Inflammatory macrophage treated with lipopolysaccharide for 1 hour (primary cell): Measurements from ENCODE around the gene HILPDA.

Source experiments
- DNase-seq, 2 donors: peaks; one replicate each; pipeline ENCODE4 v3.0.0-alpha.2; 2020 to 2022

The HILPDA gene, protein sequence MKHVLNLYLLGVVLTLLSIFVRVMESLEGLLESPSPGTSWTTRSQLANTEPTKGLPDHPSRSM

GRCh38 chr7:128455543-128456254 lies at the start of gene HILPDA:
TSS of gene HILPDA (plus strand) at chr7:128455878. CDS start at chr7:128457269, 1,391 bp downstream.
- DNase-seq = peak; percentile 97

- DNase-seq = peak; percentile 84 to 89
Measured at GRCh38 chr7:128406314-128407232, 49.1 kb upstream of the HILPDA start.

DNA sequence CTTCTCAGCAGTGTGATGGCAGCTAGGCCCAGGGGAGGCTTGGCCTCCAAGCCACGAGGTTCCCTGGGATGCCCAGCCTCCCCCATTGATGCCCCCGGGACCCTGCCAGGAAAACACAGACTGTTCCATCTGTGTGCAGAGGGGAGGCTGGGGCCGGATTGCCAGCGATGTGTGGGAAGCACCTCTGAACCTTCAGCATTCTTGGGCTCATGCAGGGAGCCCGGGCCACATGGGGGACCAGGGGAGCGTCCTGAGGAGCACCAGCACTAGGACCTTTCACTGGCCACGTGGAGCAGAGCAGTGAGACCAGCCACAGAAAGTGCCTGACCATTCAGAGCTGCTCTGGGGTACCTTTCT lies 48.5 kb upstream of the HILPDA start:
- DNase-seq = no peak

- DNase-seq = no peak
Measured at GRCh38 chr7:128407751-128408708, 47.6 kb upstream of the HILPDA start.

- no peak for DNase-seq
Measured at GRCh38 chr7:128408709-128409595, 46.7 kb upstream of the HILPDA start.

DNA sequence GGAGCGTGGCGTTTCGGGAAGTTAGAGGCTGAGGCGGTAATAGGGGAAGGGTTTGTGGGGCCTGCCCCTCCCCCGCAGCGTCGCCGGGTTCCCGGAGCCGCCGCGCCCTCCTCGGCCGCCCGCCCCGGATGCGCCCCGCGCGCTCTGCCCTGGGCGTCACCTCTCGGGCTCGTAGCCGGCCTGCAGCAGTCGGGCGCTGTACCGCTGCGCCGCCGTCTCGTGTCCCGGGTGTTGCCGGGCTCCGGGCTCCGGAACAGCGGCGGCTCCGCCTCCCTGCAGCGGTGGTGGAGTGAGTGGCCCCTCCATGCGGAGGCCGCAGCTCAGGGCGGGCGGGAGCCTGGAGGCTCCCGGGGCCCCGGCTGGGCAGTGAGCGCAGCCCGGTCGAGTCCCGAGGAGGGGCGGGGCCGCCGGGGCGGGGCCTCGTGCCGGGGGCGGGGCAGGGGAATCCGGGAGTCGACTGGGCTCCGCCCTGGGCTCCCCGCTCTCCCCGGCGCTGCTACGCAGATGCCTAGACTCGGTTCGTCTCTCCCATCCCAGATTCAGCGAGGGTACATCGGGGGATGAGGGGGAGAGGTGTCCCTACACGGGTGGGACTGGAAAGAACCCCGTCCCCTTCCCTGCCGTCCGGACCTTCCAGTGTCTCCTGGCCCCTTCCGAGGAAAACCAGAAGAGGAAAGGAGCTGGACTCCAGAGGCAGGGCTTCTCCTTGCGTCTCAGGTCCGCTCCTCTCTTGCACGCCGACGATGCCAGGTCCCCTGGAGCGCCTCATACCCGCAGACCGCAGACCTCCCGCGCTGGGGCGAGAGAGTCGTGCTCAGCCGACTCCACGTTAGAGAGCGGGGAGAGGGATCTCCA lies 45.9 kb upstream of the HILPDA start, which contains the start of gene IMPDH1:
Gene IMPDH1 (minus strand): TSS at position 387 of the 855 bp plus-strand sequence. CDS start 81 bp downstream, at position 306.
- DNase-seq = peak; percentile 81 to 86

DNA sequence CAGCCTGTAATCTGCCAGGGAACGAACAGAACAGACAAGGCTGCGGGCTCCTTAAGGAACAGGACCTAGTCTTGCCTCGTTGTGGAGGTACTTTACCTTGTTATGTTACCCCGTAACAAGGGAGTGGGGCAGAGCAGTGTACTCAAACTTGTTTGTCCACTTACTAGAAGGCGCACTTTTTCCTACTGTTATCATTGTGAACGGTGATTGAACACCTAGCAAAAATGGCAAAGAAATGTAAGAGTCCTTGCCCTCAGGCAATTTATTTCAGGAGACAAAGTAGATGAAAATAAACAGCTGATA lies 45.3 kb upstream of the HILPDA start:
- no peak for DNase-seq

DNA sequence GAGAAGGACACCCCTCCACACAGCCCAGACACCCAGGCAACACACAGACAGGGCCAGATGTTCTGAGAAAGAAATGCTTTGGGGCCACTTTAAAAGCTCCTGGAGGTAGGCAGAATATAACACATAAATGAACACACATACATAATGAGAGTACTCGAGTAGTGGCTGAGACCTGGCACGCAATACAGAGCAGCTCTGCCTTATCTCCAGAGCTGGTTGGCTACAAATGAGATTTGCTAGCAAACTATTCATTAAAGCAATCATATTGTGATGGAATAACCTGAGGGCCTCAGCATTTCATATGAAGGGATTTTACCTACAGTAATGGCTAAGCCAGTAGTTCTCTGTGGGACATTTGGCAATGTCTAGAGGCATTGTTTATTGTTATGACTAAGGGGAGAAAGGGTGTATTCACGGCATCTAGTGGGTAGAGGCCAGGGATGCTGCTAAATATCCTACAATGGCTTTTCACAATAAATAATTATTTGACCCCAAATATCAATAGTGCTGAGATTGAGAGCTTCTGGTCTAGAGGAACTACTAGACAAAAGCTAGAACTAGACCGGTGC lies 40.4 kb upstream of the HILPDA start:
- no peak for DNase-seq

DNA sequence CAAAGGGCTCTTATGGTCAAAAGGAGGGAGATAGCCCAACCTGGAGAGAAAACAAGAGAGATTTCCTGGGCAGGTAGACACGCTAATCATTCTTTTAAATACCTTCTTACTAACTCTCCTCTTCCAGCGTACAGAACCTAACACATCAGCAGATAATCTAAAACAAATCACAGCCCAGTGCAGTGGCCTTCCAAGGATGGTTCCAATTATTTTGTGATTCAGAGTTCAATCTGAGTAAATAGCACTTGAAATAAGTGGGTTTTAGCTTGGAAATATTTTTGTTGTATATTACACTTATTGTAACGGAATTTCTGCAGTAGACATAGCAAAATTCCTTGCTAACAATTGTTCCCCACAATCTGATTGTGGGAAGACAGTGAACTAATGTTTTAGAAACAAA lies 38.6 kb upstream of the HILPDA start:
- no peak for DNase-seq

DNA sequence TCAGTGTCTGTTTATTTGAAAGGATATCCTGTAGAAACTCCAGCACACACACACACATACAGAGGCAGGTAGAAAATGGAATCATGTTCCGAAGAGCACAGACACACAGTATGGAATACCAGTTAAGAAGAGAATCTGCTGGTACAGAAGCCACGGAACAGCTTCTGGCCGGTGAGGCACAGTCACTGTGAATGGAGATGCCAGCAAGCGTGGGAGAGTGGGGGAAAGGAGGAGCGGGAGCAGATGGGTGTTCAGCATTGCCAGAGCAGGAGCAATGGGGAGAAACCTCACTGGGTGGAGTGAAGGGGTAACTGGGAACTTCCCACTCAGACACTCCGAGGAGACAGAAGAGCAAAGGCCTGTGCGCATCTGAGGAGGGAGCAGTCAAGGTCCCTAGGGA lies 36.4 kb upstream of the HILPDA start:
- DNase-seq = no peak

GRCh38 chr7:128420773-128421172 lies 34.9 kb upstream of the HILPDA start:
- no peak for DNase-seq

DNA sequence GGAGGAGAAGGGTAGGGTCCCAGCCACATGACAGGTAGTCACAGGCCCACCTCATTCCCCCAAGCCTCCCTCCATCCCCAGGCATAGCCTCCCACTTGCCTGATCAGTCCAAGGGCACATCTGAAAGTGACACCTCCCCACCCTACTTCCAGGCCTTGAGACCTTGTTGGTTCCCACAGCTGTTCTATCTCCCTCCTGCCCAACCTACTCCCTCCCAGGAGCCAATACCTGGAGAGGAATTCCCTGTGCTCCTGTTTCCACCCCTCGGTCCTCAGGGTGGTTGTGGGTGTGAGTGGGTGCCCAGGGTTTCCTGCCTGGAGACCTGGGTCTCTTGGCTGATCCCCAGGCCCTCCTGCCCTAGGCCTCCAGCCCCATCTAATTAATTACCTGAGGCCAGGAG lies 34.3 kb upstream of the HILPDA start:
- no peak for DNase-seq

GRCh38 chr7:128422037-128422436 lies 33.6 kb upstream of the HILPDA start:
- no peak for DNase-seq

- no peak for DNase-seq
Measured at GRCh38 chr7:128422842-128423241, 32.8 kb upstream of the HILPDA start.

DNA sequence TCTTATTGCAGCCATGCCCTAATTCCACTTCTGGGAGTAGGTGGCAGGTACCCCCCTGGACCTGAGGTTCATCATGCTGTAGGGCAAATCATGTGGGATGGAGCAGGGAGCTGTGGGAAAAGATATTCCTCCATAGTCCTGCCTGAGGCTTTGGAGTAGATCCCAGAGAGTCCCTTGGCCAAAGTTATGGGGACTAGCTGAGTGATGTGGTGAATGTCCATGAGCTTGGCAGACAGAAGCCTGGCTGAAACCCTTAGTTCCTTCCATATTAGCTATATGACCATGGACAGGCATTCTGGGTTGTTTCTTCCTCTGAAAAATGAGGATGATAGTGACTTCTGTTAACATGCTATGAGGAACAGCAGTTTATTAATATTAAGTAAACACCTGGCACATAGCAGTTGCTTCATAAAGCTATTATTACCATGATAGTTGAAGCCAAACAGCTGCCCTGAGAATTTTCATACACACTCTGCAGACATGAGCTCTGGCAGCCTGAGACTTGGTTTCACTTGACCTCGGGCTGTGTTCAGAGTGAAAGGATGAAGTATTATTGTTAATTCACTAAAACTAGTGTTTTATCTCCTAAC lies 30.9 kb upstream of the HILPDA start:
- DNase-seq = no peak

GRCh38 chr7:128425850-128426249 lies 29.8 kb upstream of the HILPDA start:
- DNase-seq = peak; percentile 53 to 95

- peak; percentile 52 to 93 for DNase-seq
Measured at GRCh38 chr7:128427289-128427891, 28.3 kb upstream of the HILPDA start.

DNA sequence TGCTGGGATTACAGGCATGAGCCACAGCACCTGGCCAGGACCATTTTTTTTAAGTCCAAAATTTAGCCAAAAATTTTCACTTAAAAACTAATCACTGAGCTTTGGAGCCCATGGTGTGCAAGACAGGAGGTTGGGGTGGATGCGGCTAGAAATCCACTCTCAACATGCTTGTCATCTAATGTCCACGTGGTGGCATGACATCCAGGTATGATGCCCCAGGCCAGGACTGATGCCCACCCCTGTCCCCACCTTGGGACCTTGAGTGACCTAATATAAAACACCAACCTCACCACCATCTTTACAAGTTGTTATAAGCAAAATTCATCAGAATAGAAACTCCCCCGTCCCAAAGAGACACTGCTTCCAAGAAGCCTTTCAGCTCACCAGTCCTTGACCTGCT lies 25.5 kb upstream of the HILPDA start:
- no peak for DNase-seq

GRCh38 chr7:128431221-128431620 lies 24.5 kb upstream of the HILPDA start:
- DNase-seq = no peak

GRCh38 chr7:128431754-128432153 lies 23.9 kb upstream of the HILPDA start:
- DNase-seq = no peak
